HG03039 (cell line): Measurements from ENCODE around the gene CCDC30.
"Not testable (repeated sequence)": the region's sequence is repeated elsewhere in the genome, so short reads cannot be mapped to it uniquely, and the experiment has no call there.

Experiments
- ATAC-seq: cut with Tn5 transposase; IDR thresholded peaks from one replicate; pipeline ENCODE4 v1.9.1; 2021; ENCODE audit warnings: mild to moderate bottlenecking, moderate library complexity; ENCODE audit not compliant: unreplicated experiment

Gene CCDC30

DNA sequence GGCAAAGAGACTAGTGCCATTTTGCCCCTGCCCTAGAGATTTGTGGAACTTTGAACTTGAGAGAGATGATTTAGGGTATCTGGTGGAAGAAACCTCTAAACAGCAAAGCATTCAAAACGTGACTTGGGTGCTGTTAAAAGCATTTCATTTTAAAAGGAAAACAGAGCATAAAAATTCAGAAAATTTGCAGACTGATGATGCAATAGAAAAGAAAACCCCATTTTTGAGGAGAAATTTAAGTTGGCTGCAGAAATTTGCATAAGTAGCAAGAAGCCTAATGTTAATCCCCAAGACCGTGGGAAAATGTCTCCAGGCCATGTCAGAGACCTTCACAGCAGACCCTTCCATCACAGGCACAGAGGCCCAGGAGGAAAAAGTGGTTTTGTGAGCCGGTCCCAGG lies 164.1 kb downstream of the CCDC30 start:
- not testable (repeated sequence) for ATAC-seq

DNA sequence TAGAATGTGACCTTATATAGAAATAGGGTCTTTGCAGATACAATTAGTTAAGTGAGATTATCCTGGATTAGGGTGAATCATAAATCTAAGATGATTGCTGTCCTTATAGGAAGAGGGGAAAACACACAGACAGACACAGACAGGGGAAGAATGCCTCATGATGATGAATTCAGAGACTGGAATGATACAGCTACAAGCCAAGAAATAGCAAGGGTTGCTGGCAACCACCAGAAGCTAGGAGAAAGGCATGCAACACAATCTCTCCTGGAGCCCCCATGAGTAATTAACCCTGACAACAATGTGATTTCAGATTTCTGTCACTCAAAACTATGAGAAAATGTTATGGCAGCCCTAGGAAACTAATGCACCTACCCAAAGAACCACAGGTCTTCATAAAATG lies 176.0 kb downstream of the CCDC30 start:
- no peak for ATAC-seq

DNA sequence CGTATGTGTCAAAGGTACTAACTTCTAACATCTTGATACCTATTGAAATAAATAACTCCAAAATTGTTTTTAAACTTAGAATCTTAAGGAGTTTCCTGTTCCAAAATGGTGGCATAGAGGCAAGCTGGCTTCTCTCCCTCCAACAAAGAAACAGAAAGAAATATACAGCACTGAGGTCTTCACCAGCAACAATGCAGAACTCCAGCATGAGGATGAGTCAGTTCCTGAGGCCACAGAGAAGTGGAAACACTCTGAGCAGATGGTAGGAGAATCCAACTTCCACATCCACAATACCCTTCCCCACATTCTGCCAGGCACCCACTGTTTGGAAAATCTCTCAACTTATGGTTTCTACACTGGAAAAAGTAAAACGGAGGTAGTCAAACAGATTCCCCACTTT lies 183.0 kb downstream of the CCDC30 start:
- ATAC-seq: no peak

DNA sequence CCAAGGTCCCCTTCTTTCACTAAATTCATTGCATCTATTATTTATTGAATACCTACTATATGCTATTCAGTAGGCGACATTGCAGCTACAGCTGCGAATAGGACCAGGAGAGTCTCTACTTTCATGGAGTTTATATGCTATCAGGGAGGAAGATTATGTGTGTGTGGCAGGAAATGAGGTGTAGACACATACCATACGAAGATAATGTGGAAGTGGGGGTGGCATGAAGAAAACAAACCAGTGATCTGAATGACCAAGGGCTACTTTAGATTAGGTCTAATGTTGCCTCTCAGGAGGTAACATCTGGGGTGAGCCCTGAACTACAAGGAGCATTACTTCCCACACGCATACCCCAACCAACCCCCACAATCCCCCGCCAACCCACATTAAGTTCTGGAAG lies 194.1 kb downstream of the CCDC30 start:
- ATAC-seq: no peak

DNA sequence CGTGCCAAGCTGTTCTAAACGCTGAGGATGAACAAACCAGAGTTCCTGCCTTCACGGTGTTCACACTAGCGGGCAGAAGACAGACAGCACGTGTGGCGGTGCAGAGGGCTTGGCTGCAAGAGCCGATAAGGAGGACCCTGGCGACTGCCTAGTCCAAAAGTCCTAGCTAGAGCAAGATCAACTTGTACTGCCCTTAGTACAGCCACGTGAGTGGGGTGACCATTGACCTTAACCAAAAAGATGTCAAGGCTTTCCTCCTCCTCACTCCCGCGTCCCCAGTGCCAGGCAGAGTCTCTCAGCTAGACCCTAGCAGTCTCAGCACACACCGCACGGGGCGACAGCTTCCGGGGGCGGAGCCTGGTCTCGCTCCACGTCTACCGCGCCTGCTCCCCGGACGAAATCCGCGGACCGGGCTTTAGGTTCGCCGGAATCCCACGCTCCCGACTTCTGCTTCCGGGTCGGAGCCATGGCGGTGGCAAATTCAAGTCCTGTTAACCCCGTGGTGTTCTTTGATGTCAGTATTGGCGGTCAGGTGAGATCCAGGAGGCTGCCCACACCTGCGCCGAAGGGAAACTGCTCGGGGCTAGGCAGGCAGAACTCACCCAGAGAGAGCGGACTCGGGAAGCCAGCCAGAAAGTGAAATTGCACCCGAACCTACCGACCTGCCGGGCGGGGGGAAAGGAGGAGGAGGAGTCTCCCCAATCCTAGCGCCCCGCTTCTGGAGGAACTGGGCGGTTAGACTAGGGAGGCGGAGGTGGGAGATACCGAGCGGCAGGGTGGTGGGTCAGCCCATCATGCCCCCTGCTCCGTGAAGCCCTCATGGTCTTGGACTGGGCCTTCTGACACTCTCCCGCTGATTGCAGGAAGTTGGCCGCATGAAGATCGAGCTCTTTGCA lies 195.1 kb downstream of the CCDC30 start, which contains the start of gene PPIH:
TSS of gene PPIH (plus strand) at position 443 of the 896 bp plus-strand sequence. CDS start at position 467, 24 bp downstream.
- peak; percentile 82 for ATAC-seq

DNA sequence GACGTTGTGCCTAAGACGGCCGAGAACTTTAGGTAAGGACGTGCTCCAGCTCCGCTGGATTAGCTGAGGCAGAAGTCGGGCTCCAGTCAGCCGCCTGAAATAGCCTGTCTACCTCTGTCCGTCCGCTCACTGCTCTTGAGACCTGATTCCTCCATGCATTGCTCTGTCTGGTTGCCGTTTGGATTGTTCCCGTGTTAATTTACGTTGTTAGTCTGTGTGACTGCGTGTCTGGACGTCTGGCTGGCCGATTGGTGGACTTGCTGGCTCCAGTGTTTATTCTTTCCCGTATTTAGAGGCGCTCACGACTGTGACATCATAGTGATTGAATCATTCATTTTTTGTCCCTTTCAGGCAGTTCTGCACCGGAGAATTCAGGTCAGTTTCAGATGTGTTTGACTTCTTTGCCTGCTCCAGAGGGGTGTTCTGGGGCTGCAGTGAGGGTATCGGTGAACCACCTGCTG lies 195.8 kb downstream of the CCDC30 start:
- peak; percentile 3 for ATAC-seq

DNA sequence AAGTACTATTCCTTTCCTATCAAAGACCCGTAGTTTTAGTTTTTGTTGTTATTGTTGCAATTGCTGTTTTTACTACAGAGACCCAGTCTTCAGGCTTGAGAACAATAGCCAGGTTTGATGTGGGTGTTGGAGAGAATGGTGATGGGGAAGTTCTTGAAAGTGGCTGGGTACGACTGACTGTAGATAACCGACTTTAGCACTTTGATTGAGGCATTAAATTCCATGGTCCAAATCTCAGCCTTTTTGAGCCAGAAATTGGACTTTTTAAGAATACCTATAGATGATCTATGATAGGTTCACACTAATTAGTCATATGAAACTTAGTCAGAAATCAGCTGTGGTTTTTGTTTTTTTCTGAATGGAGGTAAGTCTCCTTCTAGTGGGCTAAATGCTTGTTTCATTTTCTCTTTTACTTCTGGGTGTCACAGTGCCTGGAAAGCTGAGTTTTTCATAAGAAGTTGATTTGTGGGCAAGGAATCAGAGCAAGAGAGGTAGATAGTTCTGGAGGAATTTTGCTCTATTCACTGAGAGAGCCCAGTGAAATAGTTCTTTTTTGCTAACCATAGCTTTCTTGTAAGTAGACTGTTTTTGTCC lies 197.9 kb downstream of the CCDC30 start:
- no peak for ATAC-seq

DNA sequence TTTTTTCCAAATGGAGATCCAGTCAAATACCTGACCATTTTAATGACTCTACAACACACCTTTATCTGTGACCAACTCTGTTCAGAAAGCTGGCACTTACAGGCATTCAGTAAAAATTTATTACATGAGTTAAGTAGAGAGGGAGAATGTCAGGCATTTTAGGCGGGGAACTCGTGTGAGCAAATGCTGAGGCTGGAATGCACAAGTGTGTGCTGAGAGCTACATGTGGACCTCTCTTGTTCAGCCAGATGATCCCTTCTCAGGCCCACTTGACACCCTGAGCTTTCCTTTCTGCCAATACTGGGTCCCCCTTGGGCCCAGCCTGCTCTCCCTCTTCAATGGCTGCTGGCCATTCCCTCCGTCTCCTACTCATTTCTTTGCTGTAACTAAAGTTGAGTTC lies 206.8 kb downstream of the CCDC30 start:
- no peak for ATAC-seq

DNA sequence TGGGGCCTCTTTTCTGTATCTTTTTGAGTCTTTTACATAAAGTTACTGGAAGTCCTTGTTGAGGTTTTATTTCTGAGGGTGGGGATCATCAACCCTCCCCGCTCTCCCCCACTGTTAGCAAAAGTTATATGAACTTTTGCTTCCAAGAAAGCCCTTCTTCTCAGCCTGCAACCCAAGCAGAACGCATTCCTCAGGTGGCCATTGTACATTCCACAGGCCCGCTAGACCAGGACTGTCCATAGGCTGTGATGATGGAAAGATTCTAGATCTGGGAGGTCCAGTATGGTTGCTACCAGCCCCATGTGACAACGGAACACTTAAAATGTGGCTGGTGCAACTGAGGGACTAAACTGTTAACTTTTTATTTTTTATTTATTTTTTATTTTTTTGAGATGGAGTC lies 207.3 kb downstream of the CCDC30 start:
- no peak for ATAC-seq

DNA sequence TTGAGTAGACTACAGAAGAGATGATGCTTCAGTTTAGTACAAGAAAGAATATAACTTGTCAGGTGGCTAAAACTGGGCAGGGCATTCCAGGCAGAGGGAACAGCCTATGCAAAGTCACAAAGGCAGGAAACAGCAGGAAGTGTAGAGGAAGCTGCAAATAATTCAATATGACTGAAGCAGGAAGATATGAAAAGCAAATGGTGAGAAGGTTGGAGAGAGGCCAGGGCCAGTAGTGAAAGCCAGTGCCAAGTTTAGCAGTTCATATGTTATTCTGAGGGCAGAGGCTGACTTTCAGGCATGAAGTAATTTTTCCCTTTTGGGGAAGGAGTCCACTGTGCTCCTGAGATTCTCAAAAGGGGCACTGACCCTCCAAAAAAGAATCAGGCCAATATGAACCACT lies 211.1 kb downstream of the CCDC30 start:
- no peak for ATAC-seq

DNA sequence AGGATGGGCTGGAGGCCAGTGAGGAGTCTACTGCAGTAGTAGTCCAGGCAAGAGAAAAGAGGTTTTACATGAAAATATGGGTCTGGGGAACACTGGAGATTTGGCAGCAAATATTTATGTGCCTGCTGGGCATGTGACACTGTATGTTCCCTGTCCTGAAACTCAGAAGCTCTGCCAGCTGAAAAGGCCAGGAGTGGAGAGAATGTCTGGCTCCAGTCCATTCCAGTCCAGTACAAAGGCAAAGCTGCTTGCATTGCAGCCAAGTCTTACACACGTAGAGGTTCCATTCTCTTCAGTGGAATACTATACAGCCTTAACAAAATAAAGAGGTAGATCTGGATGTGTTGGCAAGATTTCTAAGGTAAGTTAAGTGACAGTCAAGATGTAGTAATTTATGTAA lies 211.6 kb downstream of the CCDC30 start:
- no peak for ATAC-seq

DNA sequence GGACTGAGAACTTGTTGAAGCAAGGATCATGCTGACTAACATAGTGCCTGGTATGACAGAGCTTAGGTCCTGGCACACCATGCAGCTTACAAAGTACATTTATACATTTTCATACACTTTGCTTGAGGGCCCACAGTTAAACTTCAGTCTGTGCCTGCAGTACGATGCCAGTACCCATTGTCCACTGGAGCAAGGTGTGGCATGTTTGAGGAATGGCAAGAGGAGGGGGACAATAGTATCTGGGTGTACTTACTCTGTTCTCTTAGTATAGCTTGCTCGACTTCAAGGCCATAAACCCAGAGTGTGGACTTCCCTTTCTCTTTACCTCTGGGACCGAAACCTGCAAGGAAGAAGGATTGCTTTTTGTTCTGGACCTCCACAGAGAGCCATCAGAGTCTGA lies 212.4 kb downstream of the CCDC30 start:
- no peak for ATAC-seq

DNA sequence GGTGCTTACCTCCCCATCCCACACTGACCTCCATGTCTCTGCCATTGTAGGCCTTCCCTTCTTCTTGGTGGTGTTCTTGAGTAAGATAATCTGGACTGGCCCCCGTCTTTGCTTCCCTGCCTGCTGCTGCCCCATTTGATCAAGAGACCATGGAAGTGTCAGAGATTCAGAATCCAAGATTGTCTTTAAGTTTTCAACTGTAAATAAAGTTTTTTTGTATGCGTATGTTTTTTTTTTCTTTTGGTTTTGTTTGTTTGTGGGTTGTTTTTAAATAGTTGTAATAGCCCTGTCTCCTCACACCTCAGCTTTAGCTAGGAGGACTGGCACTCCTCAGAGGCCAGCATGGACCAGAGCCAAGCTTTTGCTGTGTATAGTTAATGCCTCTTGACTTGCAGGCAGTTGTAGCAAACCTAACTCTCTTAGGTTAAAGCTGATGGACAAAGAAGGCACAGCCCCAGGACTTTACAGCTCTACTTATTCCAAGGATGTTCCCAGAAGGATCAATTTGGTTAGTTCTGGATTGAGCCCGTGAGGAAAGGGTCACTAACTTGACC lies 213.5 kb downstream of the CCDC30 start:
- no peak for ATAC-seq

DNA sequence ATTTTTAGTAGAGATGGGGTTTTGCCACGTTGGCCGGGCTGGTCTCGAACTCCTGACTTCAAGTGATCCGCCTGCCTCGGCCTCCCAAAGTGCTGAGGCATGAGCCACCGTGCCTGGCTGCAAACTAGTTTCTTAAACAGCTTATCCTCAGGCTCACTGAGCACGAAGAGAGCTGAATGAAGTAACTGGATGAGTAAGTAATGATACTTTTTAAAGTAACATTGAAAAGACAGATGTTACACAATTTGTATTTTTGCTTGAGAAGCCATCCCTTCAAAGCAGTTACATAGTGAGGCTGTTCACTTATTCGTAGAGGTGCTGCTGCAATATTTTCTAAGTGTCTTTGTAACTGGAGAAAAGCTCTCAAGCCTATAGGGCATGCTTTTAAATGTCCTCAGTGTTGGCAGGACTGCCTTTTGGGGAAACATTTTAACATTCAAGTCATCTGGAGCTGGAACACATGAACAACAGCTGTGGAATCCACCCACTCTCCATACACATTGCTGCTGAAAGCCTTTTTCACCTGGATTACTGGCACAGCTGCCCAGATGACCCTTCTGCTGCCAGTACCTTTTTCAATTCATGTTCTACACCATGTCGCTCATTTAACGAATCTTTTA lies 216.4 kb downstream of the CCDC30 start:
- no peak for ATAC-seq

DNA sequence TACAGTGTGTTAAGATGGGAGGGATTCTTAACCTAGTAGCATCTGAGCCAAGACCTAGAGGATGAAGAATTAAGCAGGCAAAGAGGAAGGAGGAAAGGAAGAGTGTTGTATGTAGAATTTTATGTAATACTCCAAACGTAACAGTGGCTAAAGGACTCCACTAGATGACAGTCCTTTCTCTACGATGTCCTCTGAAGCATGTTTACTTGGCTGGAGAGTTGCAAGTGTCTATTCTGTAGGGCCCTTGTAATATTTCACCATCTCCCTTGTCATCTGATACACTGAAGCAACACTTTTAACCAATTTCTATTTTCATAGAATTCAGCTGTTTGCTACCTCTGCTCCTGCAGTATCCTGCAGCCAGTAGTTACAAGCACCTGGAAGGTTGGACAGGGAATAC lies 217.0 kb downstream of the CCDC30 start:
- ATAC-seq: no peak

DNA sequence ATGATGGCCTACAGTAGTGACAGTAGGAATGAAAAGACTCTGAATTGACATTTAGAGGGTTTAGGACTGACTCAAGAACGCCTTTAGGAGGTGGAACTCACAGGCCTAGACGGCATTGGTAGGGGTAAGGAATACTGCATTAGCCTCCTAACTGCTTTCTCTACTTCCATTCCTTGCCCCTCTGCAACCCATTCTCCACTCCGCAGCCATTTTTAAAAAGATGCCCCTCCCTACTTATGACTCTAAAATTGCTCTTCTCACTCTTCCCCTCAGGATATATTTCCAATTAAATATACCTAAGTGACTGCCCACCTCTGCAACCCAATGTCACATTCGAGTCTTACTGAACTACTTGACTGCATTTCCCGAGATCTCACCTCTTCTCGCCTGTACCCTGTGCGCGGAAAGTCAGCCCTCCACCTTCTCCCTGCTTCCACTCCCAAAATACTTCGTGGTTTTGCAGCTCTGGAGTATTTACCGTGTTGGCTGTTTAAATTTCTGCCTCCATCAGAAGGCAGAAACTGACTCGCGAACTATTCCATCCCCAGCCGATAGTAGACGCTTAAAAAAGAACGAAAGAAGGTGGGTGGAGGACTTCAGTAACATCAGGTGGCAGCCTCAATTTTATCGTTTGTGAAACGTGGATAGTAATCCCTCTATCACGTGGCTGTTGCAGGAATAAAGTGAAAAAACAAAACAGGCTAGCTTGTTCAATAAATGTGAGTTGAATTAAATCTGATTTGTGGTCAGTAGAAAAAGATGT lies 218.0 kb downstream of the CCDC30 start:
- no peak for ATAC-seq

DNA sequence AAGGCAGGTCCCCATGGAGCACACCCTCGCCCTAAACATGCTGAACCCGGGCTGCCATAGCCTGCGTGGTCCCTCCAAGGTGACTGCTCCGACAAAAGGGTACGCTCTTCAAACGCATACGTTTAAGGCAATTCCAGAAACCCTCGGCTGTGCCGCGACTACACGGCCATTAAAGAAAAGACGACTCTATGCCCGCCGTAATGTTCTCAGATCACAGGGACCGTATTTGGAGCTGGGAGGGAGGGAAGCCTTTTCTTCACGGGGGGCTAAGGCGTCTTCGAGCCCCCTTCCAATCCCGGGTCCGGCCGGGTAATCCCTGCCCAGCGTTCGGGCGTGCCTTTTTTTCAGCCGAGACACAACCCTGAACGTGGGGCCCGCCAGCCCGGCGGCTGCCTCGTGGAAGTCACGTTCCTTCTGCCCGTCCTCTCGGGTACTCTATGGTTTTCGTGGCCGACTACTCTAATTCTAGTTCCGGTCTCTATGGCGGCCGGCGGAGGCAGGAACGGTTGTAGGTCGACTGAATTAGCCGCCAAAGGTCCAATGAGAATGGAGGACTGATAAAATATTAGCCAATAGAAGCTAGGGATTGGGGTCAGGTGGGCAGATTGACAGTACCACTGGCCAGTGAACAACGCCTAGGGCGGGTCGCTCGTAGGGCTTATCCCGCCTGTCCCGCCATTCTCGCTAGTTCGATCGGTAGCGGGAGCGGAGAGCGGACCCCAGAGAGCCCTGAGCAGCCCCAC lies 218.8 kb downstream of the CCDC30 start, which contains the start of gene YBX1:
TSS of gene YBX1 (plus strand) at position 678 of the 743 bp plus-strand sequence. CDS start 148 bp downstream, outside the sequence.
- ATAC-seq: peak; percentile 85

DNA sequence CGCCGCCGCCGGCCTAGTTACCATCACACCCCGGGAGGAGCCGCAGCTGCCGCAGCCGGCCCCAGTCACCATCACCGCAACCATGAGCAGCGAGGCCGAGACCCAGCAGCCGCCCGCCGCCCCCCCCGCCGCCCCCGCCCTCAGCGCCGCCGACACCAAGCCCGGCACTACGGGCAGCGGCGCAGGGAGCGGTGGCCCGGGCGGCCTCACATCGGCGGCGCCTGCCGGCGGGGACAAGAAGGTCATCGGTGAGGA lies 219.3 kb downstream of the CCDC30 start:
- not testable (repeated sequence) for ATAC-seq

DNA sequence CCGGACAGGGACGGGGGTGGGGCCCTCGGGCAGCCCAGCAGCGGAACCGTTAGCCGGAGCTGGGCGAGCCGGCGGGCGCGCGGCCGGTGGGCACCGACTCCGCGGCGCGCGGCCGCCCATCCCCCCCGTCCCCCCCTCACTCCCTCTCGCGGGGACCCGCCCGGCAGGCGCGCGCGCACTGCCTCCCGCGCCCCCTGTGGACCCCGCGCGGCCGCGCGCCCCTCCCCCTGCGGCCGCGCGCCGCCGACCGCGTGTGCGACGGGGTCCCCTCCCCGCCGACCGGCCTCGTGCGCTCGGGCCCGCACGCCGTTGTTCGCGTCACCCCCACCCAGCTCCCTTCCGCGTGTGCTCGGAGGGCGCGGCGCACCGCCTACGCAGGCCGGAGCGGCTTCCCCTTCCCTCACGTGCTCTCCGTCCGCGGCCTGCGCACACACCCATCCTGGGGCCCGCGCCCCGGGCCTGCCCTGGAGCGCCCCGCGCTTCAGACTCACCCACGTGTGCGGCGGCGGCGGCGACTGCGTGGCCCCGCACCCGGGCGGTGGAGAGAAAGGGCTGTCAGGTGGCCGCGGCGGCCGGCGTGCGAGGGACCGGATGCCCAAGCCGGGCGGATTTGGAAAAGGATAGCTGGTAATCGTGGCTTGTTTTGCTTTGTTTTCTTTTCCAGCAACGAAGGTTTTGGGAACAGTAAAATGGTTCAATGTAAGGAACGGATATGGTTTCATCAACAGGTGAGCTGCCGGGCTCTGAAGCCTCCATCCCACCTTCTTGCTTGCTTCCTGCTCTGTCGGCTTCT lies 219.8 kb downstream of the CCDC30 start:
- ATAC-seq: peak; percentile 40
